Central memory CD8-positive, alpha-beta T cell (primary cell): ENCODE results near the gene FBXL17.

ENCODE experiments used
- ATAC-seq: fragments of 150-1000 bp; cut with Tn5 transposase; replicated peaks from 2 replicates; pipeline ENCODE4 v1.10.0; 2022; ENCODE audit warnings: mild to moderate bottlenecking, moderate FRiP score, moderate number of reproducible peaks; ENCODE audit not compliant: poor library complexity, severe bottlenecking; ENCODE audit errors: extremely low read depth
- DNase-seq, 2 donors: peaks; one replicate each; pipeline ENCODE4 v3.0.0; 2021; ENCODE audit warnings: low spot score in 2 of 2
- H3K27ac Mint-ChIP-seq: one replicate; pipeline ENCODE4 v1.8.0; 2022; ENCODE audit warnings: low read depth, mild to moderate bottlenecking, moderate library complexity, mixed read lengths
- H3K27me3 Mint-ChIP-seq: one replicate; pipeline ENCODE4 v1.8.0; 2022; ENCODE audit warnings: mixed read lengths
- H3K36me3 Mint-ChIP-seq: one replicate; pipeline ENCODE4 v1.8.0; 2022; ENCODE audit warnings: mild to moderate bottlenecking, moderate library complexity, mixed read lengths; ENCODE audit not compliant: insufficient read depth
- H3K4me1 Mint-ChIP-seq: one replicate; pipeline ENCODE4 v1.8.0; 2022; ENCODE audit warnings: mixed read lengths
- H3K4me3 Mint-ChIP-seq: one replicate; pipeline ENCODE4 v1.8.0; 2022; ENCODE audit warnings: mild to moderate bottlenecking, moderate library complexity, mixed read lengths
- H3K9me3 Mint-ChIP-seq: one replicate; pipeline ENCODE4 v1.8.0; 2022; ENCODE audit warnings: mixed read lengths

Gene FBXL17

GRCh38 chr5:108148715-108149139, 233.2 kb downstream of the FBXL17 start:
- no peak overlapping the region for H3K4me3 Mint-ChIP-seq
- H3K9me3 Mint-ChIP-seq, result no peaks in the 10 kb centered on the region
- H3K27me3 Mint-ChIP-seq, result no peaks in the 10 kb centered on the region
- peaks cover 14% of the 10 kb centered on the region for H3K4me1 Mint-ChIP-seq
- no peak for ATAC-seq
- H3K36me3 Mint-ChIP-seq, result no peaks in the 10 kb centered on the region
- no peak overlapping the region for H3K27ac Mint-ChIP-seq
- no peak for DNase-seq

GRCh38 chr5:108146222-108146621, 235.7 kb downstream of the FBXL17 start:
- DNase-seq (no peak), ATAC-seq (no peak)
- Mint-ChIP-seq H3K9me3 (no peaks in the 10 kb centered on the region), H3K4me3 (peak overlapping the region; percentile 28), H3K27ac (peak overlapping the region; percentile 42), H3K36me3 (no peaks in the 10 kb centered on the region), H3K27me3 (no peaks in the 10 kb centered on the region), H3K4me1 (peaks cover 14% of the 10 kb centered on the region)

GRCh38 chr5:108145351-108145750, 236.5 kb downstream of the FBXL17 start:
- no peaks in the 10 kb centered on the region for H3K27me3 Mint-ChIP-seq
- no peak for DNase-seq
- ATAC-seq, result no peak
- H3K27ac Mint-ChIP-seq, result no peak overlapping the region
- H3K4me3 Mint-ChIP-seq, result no peak overlapping the region
- no peaks in the 10 kb centered on the region for H3K36me3 Mint-ChIP-seq
- peaks cover 11% of the 10 kb centered on the region for H3K4me1 Mint-ChIP-seq
- no peaks in the 10 kb centered on the region for H3K9me3 Mint-ChIP-seq

- Mint-ChIP-seq H3K27ac (no peak overlapping the region), H3K4me1 (peaks cover 5% of the 10 kb centered on the region), H3K4me3 (no peak overlapping the region), H3K9me3 (no peaks in the 10 kb centered on the region), H3K27me3 (no peaks in the 10 kb centered on the region), H3K36me3 (no peaks in the 10 kb centered on the region)
- ATAC-seq (no peak), DNase-seq (no peak)
Observed at GRCh38 chr5:108144332-108144731, 237.6 kb downstream of the FBXL17 start.

GRCh38 chr5:108143581-108143980, 238.3 kb downstream of the FBXL17 start:
- H3K27ac Mint-ChIP-seq, result no peak overlapping the region
- H3K4me3 Mint-ChIP-seq, result no peak overlapping the region
- ATAC-seq, result no peak
- H3K27me3 Mint-ChIP-seq, result no peaks in the 10 kb centered on the region
- peaks cover 5% of the 10 kb centered on the region for H3K4me1 Mint-ChIP-seq
- DNase-seq, result no peak
- no peaks in the 10 kb centered on the region for H3K36me3 Mint-ChIP-seq
- no peaks in the 10 kb centered on the region for H3K9me3 Mint-ChIP-seq

GRCh38 chr5:108141676-108142075, 240.2 kb downstream of the FBXL17 start:
- Mint-ChIP-seq H3K9me3 (no peaks in the 10 kb centered on the region), H3K4me3 (no peak overlapping the region), H3K36me3 (no peaks in the 10 kb centered on the region), H3K27me3 (no peaks in the 10 kb centered on the region), H3K4me1 (peaks cover 5% of the 10 kb centered on the region), H3K27ac (no peak overlapping the region)
- no peak for ATAC-seq
- no peak for DNase-seq

GRCh38 chr5:108136493-108136892, 245.4 kb downstream of the FBXL17 start:
- no peak overlapping the region for H3K27ac Mint-ChIP-seq
- no peaks in the 10 kb centered on the region for H3K9me3 Mint-ChIP-seq
- H3K27me3 Mint-ChIP-seq, result no peaks in the 10 kb centered on the region
- no peaks in the 10 kb centered on the region for H3K4me1 Mint-ChIP-seq
- H3K36me3 Mint-ChIP-seq, result no peaks in the 10 kb centered on the region
- ATAC-seq (no peak), DNase-seq (no peak)
- H3K4me3 Mint-ChIP-seq, result no peak overlapping the region

GRCh38 chr5:108129129-108129528, 252.8 kb downstream of the FBXL17 start:
- Mint-ChIP-seq H3K27ac (no peak overlapping the region), H3K27me3 (no peaks in the 10 kb centered on the region), H3K4me3 (no peak overlapping the region), H3K9me3 (no peaks in the 10 kb centered on the region), H3K36me3 (no peaks in the 10 kb centered on the region), H3K4me1 (no peaks in the 10 kb centered on the region)
- ATAC-seq (no peak), DNase-seq (no peak)

- Mint-ChIP-seq H3K4me3 (no peak overlapping the region), H3K4me1 (no peaks in the 10 kb centered on the region), H3K27ac (no peak overlapping the region), H3K9me3 (no peaks in the 10 kb centered on the region), H3K36me3 (no peaks in the 10 kb centered on the region), H3K27me3 (no peaks in the 10 kb centered on the region)
- DNase-seq (no peak), ATAC-seq (no peak)
Observed at GRCh38 chr5:108125771-108126511, 256.0 kb downstream of the FBXL17 start.

- Mint-ChIP-seq H3K4me1 (no peaks in the 10 kb centered on the region), H3K9me3 (no peaks in the 10 kb centered on the region), H3K36me3 (no peaks in the 10 kb centered on the region), H3K4me3 (no peak overlapping the region), H3K27me3 (no peaks in the 10 kb centered on the region), H3K27ac (no peak overlapping the region)
- DNase-seq (no peak), ATAC-seq (no peak)
Observed at GRCh38 chr5:108124596-108124995, 257.3 kb downstream of the FBXL17 start.

- Mint-ChIP-seq H3K4me1 (no peaks in the 10 kb centered on the region), H3K36me3 (no peaks in the 10 kb centered on the region), H3K27ac (no peak overlapping the region), H3K27me3 (no peaks in the 10 kb centered on the region), H3K9me3 (no peaks in the 10 kb centered on the region), H3K4me3 (no peak overlapping the region)
- ATAC-seq (no peak), DNase-seq (no peak)
Observed at GRCh38 chr5:108122702-108123101, 259.2 kb downstream of the FBXL17 start.

- Mint-ChIP-seq H3K27me3 (no peaks in the 10 kb centered on the region), H3K27ac (no peak overlapping the region)
- DNase-seq, result no peak
Observed at GRCh38 chr5:108118813-108119514, 262.9 kb downstream of the FBXL17 start.

GRCh38 chr5:108115673-108116072, 266.2 kb downstream of the FBXL17 start:
- no peaks in the 10 kb centered on the region for H3K36me3 Mint-ChIP-seq
- H3K27ac Mint-ChIP-seq, result peak overlapping the region; percentile 21
- no peaks in the 10 kb centered on the region for H3K4me1 Mint-ChIP-seq
- no peak overlapping the region for H3K4me3 Mint-ChIP-seq
- no peak for ATAC-seq
- no peak for DNase-seq
- peaks cover 6% of the 10 kb centered on the region for H3K9me3 Mint-ChIP-seq
- no peaks in the 10 kb centered on the region for H3K27me3 Mint-ChIP-seq

More at GRCh38 chr5:108118813-108119514, 262.9 kb downstream of the FBXL17 start:
- no peaks in the 10 kb centered on the region for H3K9me3 Mint-ChIP-seq
- H3K36me3 Mint-ChIP-seq, result no peaks in the 10 kb centered on the region
- ATAC-seq, result no peak
- H3K4me1 Mint-ChIP-seq, result no peaks in the 10 kb centered on the region
- H3K4me3 Mint-ChIP-seq, result no peak overlapping the region
